AG09309 (cell line): ENCODE data around the gene ZCCHC4.

ENCODE experiments used
- DNase-seq: peaks from one replicate; pipeline ENCODE4 v3.0.0-alpha.2; 2010; ENCODE audit warnings: low read depth
- H3K4me3 ChIP-seq: 2 replicates; pipeline ENCODE4 v1.5.1; 2011; ENCODE audit warnings: mild to moderate bottlenecking, low read depth, low read length, moderate library complexity; ENCODE audit not compliant: control insufficient read depth
- CTCF ChIP-seq: IDR thresholded peaks from 2 replicates; pipeline ENCODE4 v1.5.1; 2011; ENCODE audit warnings: mild to moderate bottlenecking, low read depth, low read length, inconsistent platforms; ENCODE audit not compliant: insufficient read depth, control insufficient read depth; ENCODE audit errors: missing control alignments

ZCCHC4 gene

GRCh38 chr4:25291158-25291733, 21.3 kb upstream of the ZCCHC4 start:
- H3K4me3 ChIP-seq: no peak overlapping the region

GRCh38 chr4:25297528-25298242, 14.9 kb upstream of the ZCCHC4 start:
- no peak for TF ChIP-seq CTCF
- no peak overlapping the region for H3K4me3 ChIP-seq
- DNase-seq: no peak

More at GRCh38 chr4:25291158-25291733, 21.3 kb upstream of the ZCCHC4 start:
- DNase-seq: no peak
- TF ChIP-seq CTCF: no peak

GRCh38 chr4:25299476-25300203, 12.9 kb upstream of the ZCCHC4 start:
- no peak for DNase-seq
- TF ChIP-seq CTCF: no peak
- no peak overlapping the region for H3K4me3 ChIP-seq

- H3K4me3 ChIP-seq: no peak overlapping the region
- TF ChIP-seq CTCF: no peak
- DNase-seq: no peak
Measured at GRCh38 chr4:25301471-25301870, 11.1 kb upstream of the ZCCHC4 start.

- H3K4me3 ChIP-seq: no peak overlapping the region
- no peak for TF ChIP-seq CTCF
- DNase-seq: no peak
Measured at GRCh38 chr4:25302626-25303025, 9.9 kb upstream of the ZCCHC4 start.

GRCh38 chr4:25303578-25303977, 9.0 kb upstream of the ZCCHC4 start:
- no peak overlapping the region for H3K4me3 ChIP-seq
- no peak for TF ChIP-seq CTCF
- DNase-seq: no peak
